Stimulated activated CD4-positive, alpha-beta T cell treated with anti-CD3 and anti-CD28 coated beads, Interleukin-15, amount 100 ng/mL, for 1 hour (primary cell): ENCODE data around the gene SFXN5.

Experiments
- DNase-seq, 2 donors: peaks; one replicate each; pipeline ENCODE4 v3.0.0-alpha.2; 2020; ENCODE audit warnings: low read depth in 1 of 2, low spot score in 1 of 2

The SFXN5 gene

GRCh38 chr2:72959554-72959953 is 112.0 kb downstream of the SFXN5 start:
- DNase-seq, result no peak

GRCh38 chr2:72958542-72959385 is 112.7 kb downstream of the SFXN5 start:
- DNase-seq, result no peak

GRCh38 chr2:72956936-72957335 is 114.6 kb downstream of the SFXN5 start:
- DNase-seq, result no peak

- DNase-seq, result no peak
Observed at GRCh38 chr2:72956050-72956395, 115.5 kb downstream of the SFXN5 start.

GRCh38 chr2:72955228-72956049 is 116.1 kb downstream of the SFXN5 start:
- DNase-seq, result no peak

- no peak for DNase-seq
Observed at GRCh38 chr2:72954376-72955227, 116.9 kb downstream of the SFXN5 start.

GRCh38 chr2:72953976-72954375 is 117.5 kb downstream of the SFXN5 start:
- DNase-seq, result no peak

GRCh38 chr2:72953528-72953927 is 118.0 kb downstream of the SFXN5 start:
- no peak for DNase-seq

- no peak for DNase-seq
Observed at GRCh38 chr2:72952961-72953360, 118.6 kb downstream of the SFXN5 start.

GRCh38 chr2:72952110-72952823 is 119.2 kb downstream of the SFXN5 start:
- DNase-seq, result no peak

GRCh38 chr2:72951303-72952095 is 120.0 kb downstream of the SFXN5 start:
- DNase-seq, result no peak

- DNase-seq, result no peak
Observed at GRCh38 chr2:72950558-72951255, 120.8 kb downstream of the SFXN5 start.

GRCh38 chr2:72949642-72950041 is 121.9 kb downstream of the SFXN5 start:
- no peak for DNase-seq

- no peak for DNase-seq
Observed at GRCh38 chr2:72949045-72949444, 122.5 kb downstream of the SFXN5 start.

- DNase-seq, result no peak
Observed at GRCh38 chr2:72947952-72948830, 123.3 kb downstream of the SFXN5 start.

- no peak for DNase-seq
Observed at GRCh38 chr2:72946466-72946865, 125.0 kb downstream of the SFXN5 start.

GRCh38 chr2:72945450-72946019 is 126.0 kb downstream of the SFXN5 start:
- DNase-seq, result no peak

- DNase-seq, result no peak
Observed at GRCh38 chr2:72944804-72945449, 126.6 kb downstream of the SFXN5 start.
